Sigmoid colon (tissue), 4 donors: ENCODE results near the gene DMPK.

Source experiments
- EP300 ChIP-seq, 4 donors: sonication (generic); formaldehyde crosslinking; IDR thresholded peaks; one replicate each; pipeline ENCODE4 v1.6.1; 2017; ENCODE audit warnings: antibody characterized with exemption in 4 of 4
- POLR2A ChIP-seq, 2 donors: fragments of 450-650 bp; IDR thresholded peaks; one replicate each; pipeline ENCODE4 v1.6.1; 2016; ENCODE audit warnings: antibody characterized with exemption in 2 of 2, mild to moderate bottlenecking in 2 of 2, moderate library complexity in 2 of 2
- POLR2AphosphoS5 ChIP-seq, 4 donors: sonication (generic); formaldehyde crosslinking; IDR thresholded peaks; one replicate each; pipeline ENCODE4 v1.6.1; 2017; ENCODE audit warnings: antibody characterized with exemption in 4 of 4
- TF ChIP-seq, protein P1 (sequence below), 4 experiments: fragments of 450-650 bp in 3 of 4; fragments of 200-600 bp in 1 of 4; IDR thresholded peaks; one replicate each; pipeline ENCODE4 v1.5.1; 2016 to 2019; ENCODE audit warnings: antibody characterized with exemption in 4 of 4, mild to moderate bottlenecking in 3 of 4, moderate library complexity in 2 of 4

DNA sequence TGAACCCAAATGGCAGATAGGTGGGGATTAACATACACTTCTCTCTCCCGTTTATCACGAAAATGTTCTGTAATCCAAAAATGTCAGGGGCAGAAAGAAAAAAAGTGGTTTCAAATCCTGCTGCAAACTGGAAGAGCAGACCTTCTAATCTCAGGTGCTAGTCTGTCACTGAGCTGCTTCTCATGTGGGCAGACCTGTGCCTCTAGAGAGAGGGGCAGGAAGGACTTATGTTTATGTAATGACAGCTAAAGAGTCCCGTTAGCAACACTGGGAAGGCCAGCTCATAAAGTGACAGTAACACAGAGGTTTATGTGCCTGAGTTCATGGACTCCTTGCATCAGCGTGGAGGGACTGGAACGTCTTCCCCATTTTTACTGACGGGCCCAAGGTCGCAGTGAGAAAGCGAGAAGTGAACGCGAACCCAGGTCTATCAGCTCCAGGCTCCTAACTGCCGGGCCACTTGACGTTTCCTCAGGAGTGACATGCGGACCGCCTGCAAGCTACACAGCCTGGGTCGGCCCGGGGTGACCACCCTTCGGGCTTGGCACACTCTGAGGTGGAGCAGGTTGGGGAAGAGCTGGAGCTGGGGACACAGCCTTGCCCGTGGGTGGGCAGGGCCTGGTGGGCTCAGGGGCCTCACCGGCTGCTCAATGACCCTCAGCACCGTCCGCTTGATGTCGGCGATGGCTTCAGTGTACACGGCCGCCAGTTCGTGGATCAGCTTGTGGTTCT is 42.4 kb upstream of the DMPK start:
- TF ChIP-seq, protein P1, sequence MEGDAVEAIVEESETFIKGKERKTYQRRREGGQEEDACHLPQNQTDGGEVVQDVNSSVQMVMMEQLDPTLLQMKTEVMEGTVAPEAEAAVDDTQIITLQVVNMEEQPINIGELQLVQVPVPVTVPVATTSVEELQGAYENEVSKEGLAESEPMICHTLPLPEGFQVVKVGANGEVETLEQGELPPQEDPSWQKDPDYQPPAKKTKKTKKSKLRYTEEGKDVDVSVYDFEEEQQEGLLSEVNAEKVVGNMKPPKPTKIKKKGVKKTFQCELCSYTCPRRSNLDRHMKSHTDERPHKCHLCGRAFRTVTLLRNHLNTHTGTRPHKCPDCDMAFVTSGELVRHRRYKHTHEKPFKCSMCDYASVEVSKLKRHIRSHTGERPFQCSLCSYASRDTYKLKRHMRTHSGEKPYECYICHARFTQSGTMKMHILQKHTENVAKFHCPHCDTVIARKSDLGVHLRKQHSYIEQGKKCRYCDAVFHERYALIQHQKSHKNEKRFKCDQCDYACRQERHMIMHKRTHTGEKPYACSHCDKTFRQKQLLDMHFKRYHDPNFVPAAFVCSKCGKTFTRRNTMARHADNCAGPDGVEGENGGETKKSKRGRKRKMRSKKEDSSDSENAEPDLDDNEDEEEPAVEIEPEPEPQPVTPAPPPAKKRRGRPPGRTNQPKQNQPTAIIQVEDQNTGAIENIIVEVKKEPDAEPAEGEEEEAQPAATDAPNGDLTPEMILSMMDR (IDR thresholded peaks at IDR 0.05), result no peak
- TF ChIP-seq POLR2AphosphoS5 (IDR thresholded peaks at IDR 0.05) (no peak), EP300 (IDR thresholded peaks at IDR 0.05) (no peak), POLR2A (IDR thresholded peaks at IDR 0.05) (no peak)
